Measurements from ENCODE around the gene EIF3I. TPM values are rescaled to one million over a fixed set of nuclear protein-coding genes. Genes with fewer than 3 reads are reported as not detected.

The EIF3I gene
- total and polyA plus RNA-seq, 7 experiments from 2014 or later: 82.6 to 189 (median 122) TPM

DNA sequence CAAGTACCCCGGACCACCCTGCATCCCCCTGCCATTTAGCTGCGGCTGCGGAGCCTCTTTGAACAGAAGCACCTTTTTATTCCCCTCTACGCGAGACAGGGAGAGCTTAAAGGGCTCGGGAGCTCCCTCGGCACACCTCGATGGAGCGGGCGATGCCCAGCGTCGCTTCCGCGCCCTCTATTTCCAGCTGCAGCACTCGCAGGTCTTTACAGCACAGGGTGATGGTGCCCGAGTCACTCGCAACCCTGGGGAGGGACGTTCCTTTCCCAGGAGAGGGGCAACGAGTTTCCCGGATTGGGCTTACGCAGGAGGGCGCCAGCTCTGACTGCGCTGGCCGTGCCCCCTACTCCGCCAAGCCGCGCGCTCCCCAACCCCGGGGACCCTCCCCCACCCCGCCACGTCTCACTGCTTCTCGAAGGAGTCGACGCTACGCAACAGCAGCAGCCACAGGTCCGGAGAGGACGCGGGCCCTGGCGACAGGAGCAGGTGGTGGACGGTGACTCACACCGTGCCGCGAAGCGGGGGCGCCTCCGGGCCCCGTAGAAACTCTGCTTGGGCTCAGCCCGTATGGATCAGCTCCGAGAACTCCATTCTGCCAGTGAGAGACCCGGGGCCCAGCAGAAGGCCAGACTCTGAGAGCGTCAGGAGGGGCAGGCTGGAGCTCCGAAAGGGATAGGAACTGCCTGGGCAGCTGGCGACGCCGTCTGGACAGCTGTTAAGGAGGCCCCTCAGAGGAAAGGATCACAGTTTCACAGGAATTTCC, 19.0 kb downstream of the EIF3I start:
- Mint-ChIP-seq H3K27ac (peak overlapping the region in 8 of 9 donors; percentile 40 to 92 (median 83)), H3K4me1 (peaks cover 7 to 38% (median 24%) of the 10 kb centered on the region in 7 donors), H3K27me3 (no peaks in the 10 kb centered on the region), H3K36me3 (no peaks in the 10 kb centered on the region), H3K4me3 (peak overlapping the region; percentile 87 to 93 (median 91)), H3K9me3 (no peaks in the 10 kb centered on the region)
- Histone ChIP-seq H3K27ac (ENCODE audit: low read depth, low read length) (peak overlapping the region; percentile 68), H3K9me3 (ENCODE audit: control insufficient read depth in 2 of 3, low read length in 3 of 3) (no peaks in the 10 kb centered on the region), H3K27me3 (ENCODE audit: control insufficient read depth in 2 of 2, insufficient read depth in 2 of 2, low read length in 2 of 2) (no peaks in the 10 kb centered on the region), H3K4me3 (ENCODE audit: low read length) (peak overlapping the region; percentile 94), H3K4me1 (ENCODE audit: control insufficient read depth in 2 of 2, insufficient read depth in 2 of 2, low read length in 2 of 2) (peaks cover 8 to 21% of the 10 kb centered on the region in 2 donors), H3K36me3 (ENCODE audit: control insufficient read depth in 2 of 3, insufficient read depth in 3 of 3, low read length in 3 of 3) (peaks cover 0 to 6% (median 0%) of the 10 kb centered on the region in 3 experiments)
- peak; percentile 74 for ATAC-seq
- DNase-seq: peak in 8 of 9 donors; percentile 22 to 55 (median 43)
- POLR2A ChIA-PET: interaction anchor here (0.7 to 28.2 kb wide), 19 partner anchors 10 to 153 kb away, joined by 3 to 738 read pairs (median 5); partner anchors contain the start of genes BSDC1, CCDC28B, HDAC1 and KPNA6
- intact Hi-C loops (cut with micrococcal nuclease): loop anchor here in 1 of 2 donors (1.0 to 2.0 kb wide), 2 partner anchors 14 to 32 kb away; no protein-coding TSS in a partner anchor
- CTCF ChIA-PET: interaction anchor here (0.8 to 4.1 kb wide), 24 partner anchors 9 to 143 kb away, joined by 3 to 38 read pairs (median 6); partner anchors contain the start of genes HDAC1, LCK and MARCKSL1

DNA sequence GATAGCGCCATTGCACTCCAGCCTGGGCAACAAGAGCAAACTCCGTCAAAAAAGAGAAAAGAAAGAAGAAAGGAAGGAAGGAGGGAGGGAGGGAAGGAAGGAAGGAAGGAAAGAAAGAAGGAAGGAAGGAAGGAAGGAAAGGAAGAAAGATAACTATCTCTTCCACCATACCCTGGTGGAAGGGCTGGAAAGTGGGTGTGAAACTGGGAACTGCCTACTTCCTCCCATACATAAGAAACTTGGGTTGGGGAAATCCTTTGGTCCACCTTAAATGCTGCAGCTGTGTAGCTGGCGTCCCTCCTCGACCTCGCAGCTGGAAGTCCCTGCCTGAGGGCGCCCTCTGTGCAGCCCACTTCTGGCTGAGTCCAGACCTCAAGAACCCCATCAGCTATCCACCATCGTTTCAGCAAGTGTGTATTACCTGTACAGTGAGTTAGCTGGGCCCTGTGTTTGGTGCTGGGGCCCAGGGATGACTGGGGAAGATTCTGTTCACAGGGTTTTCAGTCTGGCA, 20.2 kb downstream of the EIF3I start:
- ATAC-seq: no peak

DNA sequence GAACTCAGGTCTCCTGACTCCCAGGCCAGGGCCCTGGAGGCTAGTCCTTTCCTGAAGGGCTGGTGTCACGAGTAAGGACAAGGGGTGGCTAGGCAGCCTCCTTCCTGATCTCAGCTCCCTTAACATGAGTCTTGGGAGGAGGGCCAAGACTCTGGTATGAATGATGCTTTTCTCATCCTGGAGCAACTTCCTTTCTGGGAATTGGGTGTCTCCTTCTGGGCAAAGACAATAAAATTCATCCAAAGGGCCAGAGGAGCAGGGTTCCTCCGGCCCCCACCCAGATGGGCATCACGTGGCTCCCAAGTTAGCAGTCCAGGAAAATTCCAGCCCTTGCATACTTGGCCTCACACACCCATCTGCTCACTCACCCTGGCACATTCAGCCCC, 24.7 kb downstream of the EIF3I start, which contains the start of gene FAM167B:
Gene FAM167B (plus strand): TSS at position 335 of the 386 bp plus-strand sequence. CDS start 200 bp downstream, outside the sequence.
- Mint-ChIP-seq H3K4me3 (peak within 1 kb of the TSS; percentile 66 to 100 (median 92)), H3K36me3 (peaks cover 4 to 10% (median 6%) of the 10 kb centered on the region in 5 donors), H3K27me3 (peaks cover 0 to 2% (median 0%) of the 10 kb centered on the region in 5 donors), H3K9me3 (peaks cover 0 to 2% (median 0%) of the 10 kb centered on the region in 11 donors), H3K4me1 (peaks cover 38 to 64% (median 56%) of the 10 kb centered on the region in 7 donors), H3K27ac (peak within 1 kb of the TSS; percentile 87 to 100 (median 97))
- H3K4me3 ChIP-seq (ENCODE audit: low read length): peak within 1 kb of the TSS; percentile 52
- H3K27me3 ChIP-seq (ENCODE audit: control insufficient read depth in 2 of 2, insufficient read depth in 2 of 2, low read length in 2 of 2): no peaks in the 10 kb centered on the region
- no peaks in the 10 kb centered on the region for H3K9me3 ChIP-seq (ENCODE audit: control insufficient read depth in 2 of 3, low read length in 3 of 3)
- CTCF ChIA-PET: interaction anchor here (0.6 to 4.6 kb wide), 5 partner anchors 19 to 70 kb away, joined by 3 to 32 read pairs (median 4); no protein-coding TSS in a partner anchor
- DNase-seq (no peak), ATAC-seq (no peak)
- H3K4me1 ChIP-seq (ENCODE audit: control insufficient read depth in 2 of 2, insufficient read depth in 2 of 2, low read length in 2 of 2): peaks cover 37 to 60% of the 10 kb centered on the region in 2 donors
- peak within 1 kb of the TSS; percentile 91 for H3K27ac ChIP-seq (ENCODE audit: low read depth, low read length)
- POLR2A ChIA-PET: interaction anchor here (0.7 to 28.2 kb wide), 6 partner anchors 13 to 98 kb away, joined by 3 to 738 read pairs (median 58); partner anchors contain the start of genes HDAC1 and LCK
- intact Hi-C loops (cut with micrococcal nuclease): no loop called here
- H3K36me3 ChIP-seq (ENCODE audit: control insufficient read depth in 2 of 3, insufficient read depth in 3 of 3, low read length in 3 of 3): peaks cover 0 to 9% (median 0%) of the 10 kb centered on the region in 3 experiments

More for the DNA sequence above, 20.2 kb downstream of the EIF3I start:
- Mint-ChIP-seq H3K9me3 (no peaks in the 10 kb centered on the region), H3K27me3 (no peaks in the 10 kb centered on the region), H3K36me3 (no peaks in the 10 kb centered on the region), H3K27ac (peak overlapping the region; percentile 18 to 89 (median 79)), H3K4me1 (peaks cover 15 to 51% (median 35%) of the 10 kb centered on the region in 7 donors), H3K4me3 (peak overlapping the region in 9 of 10 donors; percentile 3 to 93 (median 91))
- H3K4me3 ChIP-seq (ENCODE audit: low read length): no peak overlapping the region
- no peaks in the 10 kb centered on the region for H3K9me3 ChIP-seq (ENCODE audit: control insufficient read depth in 2 of 3, low read length in 3 of 3)
- peaks cover 11 to 33% of the 10 kb centered on the region in 2 donors for H3K4me1 ChIP-seq (ENCODE audit: control insufficient read depth in 2 of 2, insufficient read depth in 2 of 2, low read length in 2 of 2)
- intact Hi-C loops (cut with micrococcal nuclease): no loop called here
- ChIA-PET CTCF (interaction anchor here (0.6 to 3.0 kb wide), 4 partner anchors 12 to 93 kb away, joined by 3 to 13 read pairs (median 6); partner anchors contain the start of gene MARCKSL1), POLR2A (interaction anchor here (0.6 to 28.2 kb wide), 10 partner anchors 14 to 140 kb away, joined by 3 to 738 read pairs (median 10); partner anchors contain the start of genes HDAC1, LCK, MARCKSL1 and TXLNA)
- no peak for DNase-seq
- H3K27ac ChIP-seq (ENCODE audit: low read depth, low read length): no peak overlapping the region
- H3K36me3 ChIP-seq (ENCODE audit: control insufficient read depth in 2 of 3, insufficient read depth in 3 of 3, low read length in 3 of 3): peaks cover 0 to 6% (median 0%) of the 10 kb centered on the region in 3 experiments
- no peaks in the 10 kb centered on the region for H3K27me3 ChIP-seq (ENCODE audit: control insufficient read depth in 2 of 2, insufficient read depth in 2 of 2, low read length in 2 of 2)

DNA sequence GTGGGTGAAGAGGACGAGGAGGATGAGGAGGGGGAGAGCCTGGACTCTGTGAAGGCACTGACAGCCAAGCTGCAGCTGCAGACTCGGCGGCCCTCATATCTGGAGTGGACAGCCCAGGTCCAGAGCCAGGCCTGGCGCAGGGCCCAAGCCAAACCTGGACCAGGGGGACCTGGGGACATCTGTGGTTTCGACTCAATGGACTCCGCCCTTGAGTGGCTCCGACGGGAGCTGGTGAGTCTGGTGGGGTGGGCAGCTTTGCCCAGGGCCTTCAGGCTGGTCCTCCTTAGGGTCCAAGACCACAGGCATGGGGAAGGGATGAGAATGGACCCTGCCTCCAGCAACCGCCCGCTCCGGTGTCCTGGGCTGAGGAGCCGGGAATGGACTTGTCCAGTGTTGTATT, 25.2 kb downstream of the EIF3I start:
- Mint-ChIP-seq H3K9me3 (peaks cover 0 to 2% (median 0%) of the 10 kb centered on the region in 11 donors), H3K36me3 (peaks cover 7 to 16% (median 9%) of the 10 kb centered on the region in 5 donors), H3K4me3 (peak overlapping the region in 9 of 10 donors; percentile 38 to 100 (median 92)), H3K4me1 (peaks cover 35 to 59% (median 53%) of the 10 kb centered on the region in 7 donors), H3K27ac (peak overlapping the region; percentile 87 to 100 (median 97)), H3K27me3 (peaks cover 0 to 2% (median 0%) of the 10 kb centered on the region in 5 donors)
- no peak for DNase-seq
- CTCF ChIA-PET: interaction anchor here (0.6 to 4.6 kb wide), 10 partner anchors 10 to 70 kb away, joined by 4 to 32 read pairs (median 5); no protein-coding TSS in a partner anchor
- POLR2A ChIA-PET: interaction anchor here (0.7 to 28.2 kb wide), 10 partner anchors 0 to 97 kb away, joined by 3 to 738 read pairs (median 24); partner anchors contain the start of genes FAM167B, HDAC1, LCK and MARCKSL1
- Histone ChIP-seq H3K9me3 (ENCODE audit: control insufficient read depth in 2 of 3, low read length in 3 of 3) (no peaks in the 10 kb centered on the region), H3K27me3 (ENCODE audit: control insufficient read depth in 2 of 2, insufficient read depth in 2 of 2, low read length in 2 of 2) (no peaks in the 10 kb centered on the region), H3K27ac (ENCODE audit: low read depth, low read length) (peak overlapping the region; percentile 91), H3K4me3 (ENCODE audit: low read length) (no peak overlapping the region), H3K4me1 (ENCODE audit: control insufficient read depth in 2 of 2, insufficient read depth in 2 of 2, low read length in 2 of 2) (peaks cover 37 to 54% of the 10 kb centered on the region in 2 donors), H3K36me3 (ENCODE audit: control insufficient read depth in 2 of 3, insufficient read depth in 3 of 3, low read length in 3 of 3) (peaks cover 0 to 14% (median 0%) of the 10 kb centered on the region in 3 experiments)
- ATAC-seq: no peak
- intact Hi-C loops (cut with micrococcal nuclease): no loop called here

DNA sequence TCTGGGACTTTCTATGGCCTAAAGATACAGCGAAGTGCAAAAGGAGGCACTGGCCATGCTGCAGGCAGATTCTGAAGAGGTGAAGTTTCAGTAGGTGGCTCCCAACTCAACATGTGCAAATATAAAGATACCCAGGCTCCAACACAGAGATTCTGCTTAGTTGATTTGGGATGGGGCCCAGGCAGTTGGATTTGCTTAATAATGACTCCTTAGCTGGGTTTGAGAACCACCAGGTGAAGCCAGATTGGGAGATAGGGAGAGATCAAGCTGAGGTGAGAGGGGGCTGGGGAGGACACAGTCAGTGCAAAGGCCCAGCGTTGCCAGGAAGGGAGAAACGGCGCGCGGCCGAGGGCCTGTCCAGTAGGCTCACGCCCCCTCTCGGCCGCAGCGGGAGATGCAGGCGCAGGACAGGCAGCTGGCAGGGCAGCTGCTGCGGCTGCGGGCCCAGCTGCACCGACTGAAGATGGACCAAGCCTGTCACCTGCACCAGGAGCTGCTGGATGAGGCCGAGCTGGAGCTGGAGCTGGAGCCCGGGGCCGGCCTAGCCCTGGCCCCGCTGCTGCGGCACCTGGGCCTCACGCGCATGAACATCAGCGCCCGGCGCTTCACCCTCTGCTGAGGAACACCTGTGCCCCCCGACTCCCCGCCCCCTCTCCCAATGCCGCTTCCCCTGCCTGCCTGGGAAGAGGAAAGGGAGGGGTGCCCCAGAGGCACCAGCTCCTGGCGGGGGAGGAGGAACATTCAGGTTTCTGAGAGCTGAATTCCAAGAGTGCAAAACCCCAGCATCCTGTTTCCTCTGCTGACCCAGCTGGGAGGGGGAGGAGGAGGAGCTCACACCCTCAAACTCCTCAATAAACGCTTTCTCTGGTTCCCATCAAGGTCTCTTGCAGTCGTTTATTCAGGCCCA, 26.0 kb downstream of the EIF3I start:
- peak overlapping the region; percentile 91 for H3K27ac ChIP-seq (ENCODE audit: low read depth, low read length)
- Mint-ChIP-seq H3K4me1 (peaks cover 32 to 60% (median 52%) of the 10 kb centered on the region in 7 donors), H3K4me3 (peak overlapping the region; percentile 66 to 100 (median 98)), H3K9me3 (peaks cover 0 to 2% (median 0%) of the 10 kb centered on the region in 11 donors), H3K27me3 (peaks cover 0 to 2% (median 0%) of the 10 kb centered on the region in 5 donors), H3K27ac (peak overlapping the region; percentile 92 to 100 (median 99)), H3K36me3 (peaks cover 12 to 23% (median 16%) of the 10 kb centered on the region in 5 donors)
- DNase-seq: peak; percentile 43 to 84 (median 56)
- H3K4me3 ChIP-seq (ENCODE audit: low read length): peak overlapping the region; percentile 52
- no peaks in the 10 kb centered on the region for H3K9me3 ChIP-seq (ENCODE audit: control insufficient read depth in 2 of 3, low read length in 3 of 3)
- intact Hi-C loops (cut with micrococcal nuclease): loop anchor here (1.0 to 2.0 kb wide), 4 partner anchors 26 to 175 kb away; partner anchors contain the start of gene HDAC1 (in 1 of the 2)
- peak; percentile 45 for ATAC-seq
- ChIA-PET POLR2A (interaction anchor here (0.7 to 28.2 kb wide), 19 partner anchors 0 to 146 kb away, joined by 3 to 738 read pairs (median 6); partner anchors contain the start of genes BSDC1, CCDC28B, FAM167B and HDAC1), CTCF (interaction anchor here (0.6 to 4.6 kb wide), 29 partner anchors 8 to 316 kb away, joined by 3 to 38 read pairs (median 4); partner anchors contain the start of genes IQCC and MARCKSL1)
- peaks cover 37 to 51% of the 10 kb centered on the region in 2 donors for H3K4me1 ChIP-seq (ENCODE audit: control insufficient read depth in 2 of 2, insufficient read depth in 2 of 2, low read length in 2 of 2)
- no peaks in the 10 kb centered on the region for H3K27me3 ChIP-seq (ENCODE audit: control insufficient read depth in 2 of 2, insufficient read depth in 2 of 2, low read length in 2 of 2)
- peaks cover 0 to 17% (median 0%) of the 10 kb centered on the region in 3 experiments for H3K36me3 ChIP-seq (ENCODE audit: control insufficient read depth in 2 of 3, insufficient read depth in 3 of 3, low read length in 3 of 3)

Measured in naive thymus-derived CD4-positive, alpha-beta T cell (primary cell).